ENCODE data around the gene HOMER1. TPM values are rescaled to one million over a fixed set of nuclear protein-coding genes. Genes with fewer than 3 reads are reported as not detected.

The HOMER1 gene
- total RNA-seq, 1 experiment from 2014 or later: 9.1 TPM

- H3K4me1 ChIP-seq (ENCODE audit: insufficient read depth, low read length): peaks cover 15% of the 10 kb centered on the region; the same call in 1 of the 2 replicates
- ChIA-PET POLR2A (ENCODE audit: unreplicated experiment) (interaction anchor here (0.5 to 0.7 kb wide), 4 partner anchors 49 to 1487 kb away, joined by 3 read pairs; no protein-coding TSS in a partner anchor), CTCF (interaction anchor here (0.6 kb wide), 1 partner anchor 260 kb away, joined by 3 read pairs; no protein-coding TSS in a partner anchor)
- H3K4me2 ChIP-seq (ENCODE audit: low read length): peak overlapping the region; percentile 98
- H3K27ac ChIP-seq (ENCODE audit: low read length): peak overlapping the region; percentile 65
- H3K4me3 ChIP-seq (ENCODE audit: low read length): peak overlapping the region; percentile 91
- BruUV-seq (replicated peaks): TSS peak; percentile 20
- H3K79me2 ChIP-seq (ENCODE audit: low read length): peaks cover 38% of the 10 kb centered on the region
- peak overlapping the region; percentile 78 for H2AFZ ChIP-seq (ENCODE audit: low read length)
- no peaks in the 10 kb centered on the region for H3K9me3 ChIP-seq (ENCODE audit: low read length)
- DNase-seq (peak; percentile 81), ATAC-seq (peak; percentile 56)
- no peaks in the 10 kb centered on the region for H3F3A ChIP-seq (ENCODE audit: low read length, unreplicated experiment)
- H3K27me3 ChIP-seq (ENCODE audit: low read length): no peaks in the 10 kb centered on the region
- intact Hi-C loops (cut with micrococcal nuclease): loop anchor here (5.0 kb wide), 1 partner anchor 42 kb away; no protein-coding TSS in a partner anchor
- peaks cover 11% of the 10 kb centered on the region; the same call in 1 of the 2 replicates for H4K20me1 ChIP-seq (ENCODE audit: low read length)
- peak overlapping the region; percentile 64 for H3K9ac ChIP-seq (ENCODE audit: low read length)
- TF ChIP-seq EZH2 (IDR thresholded peaks at IDR 0.05; ENCODE audit: low read length, unreplicated experiment): no peak
- no peak for TF ChIP-seq EZH2phosphoT487 (IDR thresholded peaks at IDR 0.05; ENCODE audit: borderline replicate concordance, low read length)
- TF ChIP-seq CTCF (conservative IDR thresholded peaks at IDR 0.05; ENCODE audit: low read depth, low read length): no peak
- no peaks in the 10 kb centered on the region for H3K9me2 ChIP-seq (replicated peaks; ENCODE audit: low read length)
- no peaks in the 10 kb centered on the region for H3K36me3 ChIP-seq (ENCODE audit: low read depth, low read length)
These were observed 614 bp upstream of the HOMER1 start for GRCh38 chr5:79514391-79515105.

- H2AFZ ChIP-seq (ENCODE audit: low read length): peak overlapping the region; percentile 78
- no TSS peak for BruUV-seq (replicated peaks)
These were observed 628 bp downstream of the HOMER1 start for GRCh38 chr5:79513308-79513703.

More at GRCh38 chr5:79513308-79513703, 628 bp downstream of the HOMER1 start:
- Histone ChIP-seq H3K4me2 (ENCODE audit: low read length) (peak overlapping the region; percentile 98), H3K27ac (ENCODE audit: low read length) (peak overlapping the region; percentile 65), H3K9me3 (ENCODE audit: low read length) (no peaks in the 10 kb centered on the region), H3K9ac (ENCODE audit: low read length) (peak overlapping the region; percentile 64), H3K27me3 (ENCODE audit: low read length) (no peaks in the 10 kb centered on the region), H3K79me2 (ENCODE audit: low read length) (peaks cover 51% of the 10 kb centered on the region), H3F3A (ENCODE audit: low read length, unreplicated experiment) (no peaks in the 10 kb centered on the region), H3K9me2 (replicated peaks; ENCODE audit: low read length) (no peaks in the 10 kb centered on the region), H3K4me3 (ENCODE audit: low read length) (peak overlapping the region; percentile 91), H3K36me3 (ENCODE audit: low read depth, low read length) (no peaks in the 10 kb centered on the region), H3K4me1 (ENCODE audit: insufficient read depth, low read length) (peaks cover 27% of the 10 kb centered on the region), H4K20me1 (ENCODE audit: low read length) (peaks cover 11% of the 10 kb centered on the region; the same call in 1 of the 2 replicates)
- intact Hi-C loops (cut with micrococcal nuclease): loop anchor here (2.0 to 5.0 kb wide), 2 partner anchors 41 to 273 kb away; no protein-coding TSS in a partner anchor
- peak; percentile 50 for ATAC-seq
- ChIA-PET CTCF (no interaction called here), POLR2A (ENCODE audit: unreplicated experiment) (interaction anchor here (0.6 kb wide), 1 partner anchor 895 kb away, joined by 3 read pairs; no protein-coding TSS in a partner anchor)
- TF ChIP-seq EZH2 (IDR thresholded peaks at IDR 0.05; ENCODE audit: low read length, unreplicated experiment) (no peak), CTCF (conservative IDR thresholded peaks at IDR 0.05; ENCODE audit: low read depth, low read length) (no peak), EZH2phosphoT487 (IDR thresholded peaks at IDR 0.05; ENCODE audit: borderline replicate concordance, low read length) (no peak)
- DNase-seq: peak; percentile 26
